ENCODE measurements around the gene ARHGEF4.

DNA sequence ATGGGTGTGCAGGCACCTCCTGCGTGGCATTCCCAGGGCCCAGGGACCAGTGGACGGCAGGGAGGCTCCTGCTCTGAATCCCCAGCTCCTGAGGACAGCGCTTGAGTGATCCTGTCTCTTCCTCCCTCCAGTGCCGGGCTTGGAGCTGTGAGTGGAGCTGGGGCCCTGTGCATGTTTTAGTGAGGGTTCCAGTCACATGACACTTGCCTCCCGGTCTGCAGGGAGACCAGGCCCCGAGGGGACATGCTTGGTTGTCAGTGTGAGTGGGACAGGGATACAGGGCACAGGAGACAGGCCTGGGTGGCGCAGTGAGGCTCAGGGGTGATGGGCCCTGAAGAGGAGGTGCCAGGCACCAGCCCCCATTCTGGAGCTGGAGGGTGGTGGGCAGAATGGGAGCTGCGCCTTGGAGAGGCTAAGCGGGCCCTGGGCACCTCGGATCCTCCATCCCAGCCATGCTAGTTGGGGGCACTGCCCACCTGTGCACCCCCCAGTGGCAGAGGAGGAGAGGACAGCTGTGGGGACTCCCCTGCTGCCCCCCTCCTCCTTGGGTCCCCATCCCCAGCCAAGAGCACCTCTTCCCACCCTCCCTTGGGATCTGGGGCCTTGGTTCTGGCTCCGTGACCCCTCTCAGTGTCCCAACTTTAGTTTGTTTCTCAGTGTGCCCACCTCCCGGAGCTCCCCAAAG is 12.0 kb downstream of the ARHGEF4 start:
- TF ChIP-seq, protein P1, sequence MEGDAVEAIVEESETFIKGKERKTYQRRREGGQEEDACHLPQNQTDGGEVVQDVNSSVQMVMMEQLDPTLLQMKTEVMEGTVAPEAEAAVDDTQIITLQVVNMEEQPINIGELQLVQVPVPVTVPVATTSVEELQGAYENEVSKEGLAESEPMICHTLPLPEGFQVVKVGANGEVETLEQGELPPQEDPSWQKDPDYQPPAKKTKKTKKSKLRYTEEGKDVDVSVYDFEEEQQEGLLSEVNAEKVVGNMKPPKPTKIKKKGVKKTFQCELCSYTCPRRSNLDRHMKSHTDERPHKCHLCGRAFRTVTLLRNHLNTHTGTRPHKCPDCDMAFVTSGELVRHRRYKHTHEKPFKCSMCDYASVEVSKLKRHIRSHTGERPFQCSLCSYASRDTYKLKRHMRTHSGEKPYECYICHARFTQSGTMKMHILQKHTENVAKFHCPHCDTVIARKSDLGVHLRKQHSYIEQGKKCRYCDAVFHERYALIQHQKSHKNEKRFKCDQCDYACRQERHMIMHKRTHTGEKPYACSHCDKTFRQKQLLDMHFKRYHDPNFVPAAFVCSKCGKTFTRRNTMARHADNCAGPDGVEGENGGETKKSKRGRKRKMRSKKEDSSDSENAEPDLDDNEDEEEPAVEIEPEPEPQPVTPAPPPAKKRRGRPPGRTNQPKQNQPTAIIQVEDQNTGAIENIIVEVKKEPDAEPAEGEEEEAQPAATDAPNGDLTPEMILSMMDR (conservative IDR thresholded peaks at IDR 0.05; ENCODE audit: low read length) = no peak
- no peak for TF ChIP-seq EZH2phosphoT487 (IDR thresholded peaks at IDR 0.05; ENCODE audit: borderline replicate concordance)

Data from Loucy (cell line).